DND-41 (cell line): Measurements from ENCODE around the gene PRAC2.
A peak's percentile ranks its signal among the peaks of the same experiment; 100 is the strongest.

ENCODE experiments used
- ATAC-seq: fragments of 200-7000 bp; cut with Tn5 transposase; 3 replicates; pipeline ENCODE4 v1.9.1; 2021; ENCODE audit warnings: low read depth; ENCODE audit not compliant: insufficient read depth
- DNase-seq: peaks from one replicate; pipeline ENCODE4 v3.0.0-alpha.2; 2020
- H2AFZ ChIP-seq: 2 replicates; pipeline ENCODE4 v1.6.0; 2012; ENCODE audit warnings: low read depth, low read length
- H3K27ac ChIP-seq: 2 replicates; pipeline ENCODE4 v1.5.1; 2012; ENCODE audit warnings: low read length, inconsistent platforms
- H3K27me3 ChIP-seq: fragments of 200-600 bp; sonication (generic); 2 replicates; pipeline ENCODE4 v1.6.0; 2012; ENCODE audit warnings: low read length, mild to moderate bottlenecking, inconsistent platforms; ENCODE audit not compliant: insufficient read depth, poor library complexity
- H3K36me3 ChIP-seq: 2 replicates; pipeline ENCODE4 v1.5.1; 2012; ENCODE audit warnings: low read length, inconsistent platforms; ENCODE audit not compliant: insufficient read depth
- H3K4me1 ChIP-seq: 2 replicates; pipeline ENCODE4 v1.5.1; 2012; ENCODE audit warnings: mild to moderate bottlenecking, low read length; ENCODE audit not compliant: insufficient read depth
- H3K4me2 ChIP-seq: 2 replicates; pipeline ENCODE4 v1.6.0; 2012; ENCODE audit warnings: mild to moderate bottlenecking, moderate library complexity, low read length, inconsistent platforms; ENCODE audit not compliant: insufficient read depth
- H3K4me3 ChIP-seq, 2 experiments: fragments of 200-600 bp in 1 of 2; shearing (Covaris generic) in 1 of 2; 2 replicates each; pipeline ENCODE4 v1.5.1; 2012 to 2016; ENCODE audit warnings: inconsistent platforms in 2 of 2, low read length in 2 of 2, mild to moderate bottlenecking in 2 of 2, low read depth in 1 of 2, moderate library complexity in 1 of 2
- H3K79me2 ChIP-seq: 2 replicates; pipeline ENCODE4 v1.6.0; 2012; ENCODE audit warnings: low read length, inconsistent platforms; ENCODE audit not compliant: insufficient read depth
- H3K9ac ChIP-seq: 2 replicates; pipeline ENCODE4 v1.6.0; 2012; ENCODE audit warnings: low read depth, mild to moderate bottlenecking, inconsistent platforms, low read length, moderate library complexity
- H3K9me3 ChIP-seq: 2 replicates; pipeline ENCODE4 v1.5.1; 2012; ENCODE audit warnings: low read length, moderate library complexity, mild to moderate bottlenecking, inconsistent platforms; ENCODE audit not compliant: insufficient read depth, severe bottlenecking
- H4K20me1 ChIP-seq: 2 replicates; pipeline ENCODE4 v1.6.0; 2012; ENCODE audit warnings: low read length; ENCODE audit not compliant: insufficient read depth
- EZH2 ChIP-seq: IDR thresholded peaks from 3 replicates; pipeline ENCODE4 v1.6.1; 2012; ENCODE audit warnings: borderline replicate concordance, low read depth, mild to moderate bottlenecking, moderate library complexity, low read length, inconsistent platforms; ENCODE audit not compliant: severe bottlenecking
- TF ChIP-seq, protein P1 (sequence below): IDR thresholded peaks from 2 replicates; pipeline ENCODE4 v1.5.1; 2012; ENCODE audit warnings: borderline replicate concordance, low read length, moderate library complexity, mild to moderate bottlenecking; ENCODE audit not compliant: poor library complexity, severe bottlenecking; ENCODE audit errors: extremely low read depth

The PRAC2 gene

DNA sequence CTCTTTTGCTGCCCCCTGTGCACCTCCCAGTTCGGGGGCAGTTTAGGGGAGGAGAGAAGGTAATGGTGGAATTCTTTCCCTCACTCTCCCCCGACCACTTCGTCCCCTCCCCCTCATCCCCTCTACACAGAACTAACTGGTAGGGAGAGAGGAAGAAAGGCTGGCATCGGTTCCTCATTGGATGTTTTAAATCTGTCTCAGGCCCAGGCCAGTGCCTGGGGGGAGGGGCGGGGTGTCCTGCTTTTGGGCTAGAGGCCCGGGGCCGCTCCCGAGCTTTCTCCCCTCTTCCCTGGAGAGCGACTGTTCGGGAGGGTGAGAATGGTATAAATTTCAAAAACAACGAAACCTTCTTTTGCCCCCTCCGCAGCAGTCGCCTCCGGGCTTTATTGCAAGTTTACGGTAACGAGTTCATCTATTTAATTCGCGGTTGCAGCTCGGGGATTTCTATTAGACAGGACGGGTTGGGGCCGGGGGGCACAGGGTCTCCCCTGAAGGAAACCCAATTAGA is at the start of gene PRAC2:
PRAC2 (plus strand) TSS at position 271 of the 508 bp plus-strand sequence. CDS start 1,226 bp downstream, outside the sequence.
- H3K79me2 ChIP-seq, result no peaks in the 10 kb centered on the region
- H3K9me3 ChIP-seq, result no peaks in the 10 kb centered on the region
- H4K20me1 ChIP-seq, result no peaks in the 10 kb centered on the region
- ATAC-seq (no peak), DNase-seq (no peak)
- no peak within 1 kb of the TSS for H3K27ac ChIP-seq
- peaks cover 22% of the 10 kb centered on the region for H3K27me3 ChIP-seq
- H3K36me3 ChIP-seq, result no peaks in the 10 kb centered on the region
- TF ChIP-seq, protein P1, sequence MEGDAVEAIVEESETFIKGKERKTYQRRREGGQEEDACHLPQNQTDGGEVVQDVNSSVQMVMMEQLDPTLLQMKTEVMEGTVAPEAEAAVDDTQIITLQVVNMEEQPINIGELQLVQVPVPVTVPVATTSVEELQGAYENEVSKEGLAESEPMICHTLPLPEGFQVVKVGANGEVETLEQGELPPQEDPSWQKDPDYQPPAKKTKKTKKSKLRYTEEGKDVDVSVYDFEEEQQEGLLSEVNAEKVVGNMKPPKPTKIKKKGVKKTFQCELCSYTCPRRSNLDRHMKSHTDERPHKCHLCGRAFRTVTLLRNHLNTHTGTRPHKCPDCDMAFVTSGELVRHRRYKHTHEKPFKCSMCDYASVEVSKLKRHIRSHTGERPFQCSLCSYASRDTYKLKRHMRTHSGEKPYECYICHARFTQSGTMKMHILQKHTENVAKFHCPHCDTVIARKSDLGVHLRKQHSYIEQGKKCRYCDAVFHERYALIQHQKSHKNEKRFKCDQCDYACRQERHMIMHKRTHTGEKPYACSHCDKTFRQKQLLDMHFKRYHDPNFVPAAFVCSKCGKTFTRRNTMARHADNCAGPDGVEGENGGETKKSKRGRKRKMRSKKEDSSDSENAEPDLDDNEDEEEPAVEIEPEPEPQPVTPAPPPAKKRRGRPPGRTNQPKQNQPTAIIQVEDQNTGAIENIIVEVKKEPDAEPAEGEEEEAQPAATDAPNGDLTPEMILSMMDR, result no peak
- no peak for TF ChIP-seq EZH2
- H3K9ac ChIP-seq, result no peak within 1 kb of the TSS
- no peak within 1 kb of the TSS for H3K4me3 ChIP-seq
- H2AFZ ChIP-seq, result no peak within 1 kb of the TSS
- no peaks in the 10 kb centered on the region for H3K4me1 ChIP-seq
- no peak within 1 kb of the TSS for H3K4me2 ChIP-seq

DNA sequence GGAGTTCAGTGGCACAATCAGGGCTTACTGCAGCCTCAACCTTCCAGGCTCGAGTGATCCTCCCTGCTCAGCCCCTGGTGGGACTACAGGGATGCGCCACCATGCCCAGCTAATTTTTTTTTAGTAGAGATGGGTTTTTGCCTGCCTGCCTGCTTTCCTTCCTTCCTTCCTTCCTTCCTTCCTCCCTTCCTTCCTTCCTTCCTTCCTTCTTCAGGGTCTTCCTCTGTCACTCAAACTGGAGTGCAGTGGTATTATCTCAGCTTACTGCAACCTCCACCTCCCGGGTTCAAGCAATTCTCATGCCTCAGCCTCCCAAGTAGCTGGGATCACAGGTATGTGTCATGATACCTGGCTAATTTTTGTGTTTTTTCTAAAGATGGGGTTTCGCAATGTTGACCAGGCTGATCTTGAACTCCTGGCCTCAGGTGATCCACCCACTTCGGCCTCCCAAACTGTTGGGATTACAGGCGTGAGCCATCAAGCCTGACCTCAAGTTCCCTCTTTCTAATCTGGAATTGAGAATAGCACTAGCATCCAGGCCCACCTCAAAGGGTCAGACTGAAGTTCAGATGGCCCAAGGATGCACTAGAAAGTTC is 45.9 kb upstream of the PRAC2 start:
- H4K20me1 ChIP-seq, result no peaks in the 10 kb centered on the region
- no peak overlapping the region for H3K9ac ChIP-seq
- no peaks in the 10 kb centered on the region; the same call in 1 of the 2 replicates for H3K4me1 ChIP-seq
- no peak overlapping the region for H2AFZ ChIP-seq
- DNase-seq (no peak), ATAC-seq (no peak)
- peaks cover 18% of the 10 kb centered on the region for H3K27me3 ChIP-seq
- no peaks in the 10 kb centered on the region for H3K79me2 ChIP-seq
- no peaks in the 10 kb centered on the region for H3K9me3 ChIP-seq
- no peak for TF ChIP-seq EZH2
- TF ChIP-seq, protein P1, result no peak
- no peak overlapping the region for H3K27ac ChIP-seq
- H3K36me3 ChIP-seq, result no peaks in the 10 kb centered on the region
- no peak overlapping the region for H3K4me3 ChIP-seq
- no peak overlapping the region for H3K4me2 ChIP-seq

GRCh38 chr17:48678141-48678971 is 44.6 kb upstream of the PRAC2 start:
- DNase-seq (peak; percentile 62), ATAC-seq (peak; percentile 83)
- Histone ChIP-seq H3K27me3 (peaks cover 22% of the 10 kb centered on the region), H3K4me2 (peak overlapping the region; percentile 13; the same call in 1 of the 2 replicates), H3K9me3 (no peaks in the 10 kb centered on the region), H3K27ac (no peak overlapping the region), H4K20me1 (no peaks in the 10 kb centered on the region), H2AFZ (no peak overlapping the region), H3K36me3 (no peaks in the 10 kb centered on the region), H3K4me3 (no peak overlapping the region), H3K9ac (no peak overlapping the region), H3K4me1 (no peaks in the 10 kb centered on the region; the same call in 1 of the 2 replicates), H3K79me2 (no peaks in the 10 kb centered on the region)
- TF ChIP-seq EZH2, result no peak
- TF ChIP-seq, protein P1, result peak; percentile 83
